Hematopoietic multipotent progenitor cell treated with erythropoietin and hydrocortisone succinate and interleukin-3 and kit ligand, for 8 days (in vitro differentiated cells): Measurements from ENCODE around the gene SPAG16.
A peak's percentile ranks its signal among the peaks of the same experiment; 100 is the strongest.
"Not testable (repeated sequence)": the region's sequence is repeated elsewhere in the genome, so short reads cannot be mapped to it uniquely, and the experiment has no call there.

Experiments
- DNase-seq: peaks from one replicate; pipeline ENCODE4 v3.0.0-alpha.2; 2015

The SPAG16 gene

GRCh38 chr2:213718411-213718810 lies 434.1 kb downstream of the SPAG16 start:
- DNase-seq, result not testable (repeated sequence)

GRCh38 chr2:213722565-213722964 lies 438.3 kb downstream of the SPAG16 start:
- no peak for DNase-seq

GRCh38 chr2:213723041-213723560 lies 438.8 kb downstream of the SPAG16 start:
- DNase-seq, result no peak

- no peak for DNase-seq
Measured at GRCh38 chr2:213723707-213724106, 439.4 kb downstream of the SPAG16 start.

GRCh38 chr2:213726101-213726500 lies 441.8 kb downstream of the SPAG16 start:
- DNase-seq, result no peak

GRCh38 chr2:213733893-213734292 lies 449.6 kb downstream of the SPAG16 start:
- no peak for DNase-seq

- no peak for DNase-seq
Measured at GRCh38 chr2:213740453-213740852, 456.2 kb downstream of the SPAG16 start.

- no peak for DNase-seq
Measured at GRCh38 chr2:213751446-213751845, 467.2 kb downstream of the SPAG16 start.

- no peak for DNase-seq
Measured at GRCh38 chr2:213752575-213752974, 468.3 kb downstream of the SPAG16 start.

- no peak for DNase-seq
Measured at GRCh38 chr2:213757525-213757924, 473.3 kb downstream of the SPAG16 start.

GRCh38 chr2:213763354-213763753 lies 479.1 kb downstream of the SPAG16 start:
- no peak for DNase-seq

- DNase-seq, result no peak
Measured at GRCh38 chr2:213763963-213764362, 479.7 kb downstream of the SPAG16 start.

- DNase-seq, result no peak
Measured at GRCh38 chr2:213764849-213765248, 480.6 kb downstream of the SPAG16 start.

- DNase-seq, result no peak
Measured at GRCh38 chr2:213766062-213766461, 481.8 kb downstream of the SPAG16 start.

- DNase-seq, result no peak
Measured at GRCh38 chr2:213766465-213766901, 482.2 kb downstream of the SPAG16 start.

GRCh38 chr2:213787869-213788268 lies 503.6 kb downstream of the SPAG16 start:
- DNase-seq, result no peak

- DNase-seq, result no peak
Measured at GRCh38 chr2:213789940-213790339, 505.7 kb downstream of the SPAG16 start.

- no peak for DNase-seq
Measured at GRCh38 chr2:213792045-213792444, 507.8 kb downstream of the SPAG16 start.

- peak; percentile 8 for DNase-seq
Measured at GRCh38 chr2:213806125-213806726, 522.0 kb downstream of the SPAG16 start.

GRCh38 chr2:213816583-213816982 lies 532.3 kb downstream of the SPAG16 start:
- no peak for DNase-seq

GRCh38 chr2:213818436-213818835 lies 534.2 kb downstream of the SPAG16 start:
- no peak for DNase-seq

- no peak for DNase-seq
Measured at GRCh38 chr2:213834331-213834730, 550.1 kb downstream of the SPAG16 start.

GRCh38 chr2:213834746-213835145 lies 550.5 kb downstream of the SPAG16 start:
- DNase-seq, result no peak

- DNase-seq, result no peak
Measured at GRCh38 chr2:213846856-213847255, 562.6 kb downstream of the SPAG16 start.

GRCh38 chr2:213847316-213847715 lies 563.1 kb downstream of the SPAG16 start:
- no peak for DNase-seq
